HL-60 (cell line): ENCODE data around the gene TAGLN3.

Source experiments
- CTCF ChIP-seq: IDR thresholded peaks from one replicate; pipeline ENCODE4 v1.5.1; 2011; ENCODE audit warnings: low read length, control low read depth, inconsistent platforms; ENCODE audit not compliant: insufficient read depth
- GABPA ChIP-seq: IDR thresholded peaks from 2 replicates; pipeline ENCODE4 v1.6.1; 2012; ENCODE audit warnings: low read depth
- POLR2AphosphoS5 ChIP-seq: IDR thresholded peaks from 2 replicates; pipeline ENCODE4 v1.6.1; 2012; ENCODE audit warnings: low read depth
- REST ChIP-seq: IDR thresholded peaks from 2 replicates; pipeline ENCODE4 v1.6.1; 2012; ENCODE audit warnings: low read depth; ENCODE audit not compliant: insufficient replicate concordance

GRCh38 chr3:111952086-111952485 lies 46.6 kb upstream of the TAGLN3 start:
- no peak for TF ChIP-seq CTCF
- no peak for TF ChIP-seq REST
- TF ChIP-seq POLR2AphosphoS5, result no peak
- TF ChIP-seq GABPA, result no peak
